ENCODE measurements around the gene POPDC2. TPM values are rescaled to one million over a fixed set of nuclear protein-coding genes. Genes with fewer than 3 reads are reported as not detected.

POPDC2 gene
- polyA plus RNA-seq, 1 of the 3 experiments (the other 2 are of a cell fraction), result 19.9 TPM

- no peak overlapping the region for H3K4me3 ChIP-seq (ENCODE audit: low read depth in 2 of 2, low read length in 1 of 2)
- H3K36me3 ChIP-seq (replicated peaks in 1 of 2; ENCODE audit: control insufficient read depth in 1 of 2, insufficient read depth in 2 of 2, low read length in 1 of 2), result peaks cover 4 to 14% of the 10 kb centered on the region in 2 experiments
- CTCF ChIA-PET, result interaction anchor here (0.9 to 1.7 kb wide), 4 partner anchors 9 to 41 kb away, joined by 3 to 8 read pairs (median 3); no protein-coding TSS in a partner anchor
- H3K27me3 ChIP-seq (ENCODE audit: insufficient read depth), result no peaks in the 10 kb centered on the region
- WGBS (ENCODE audit: low lambda C conversion rate), result 17% methylated on average over 2 of the region's 2 CpGs
- no peaks in the 10 kb centered on the region for H3K79me2 ChIP-seq (ENCODE audit: insufficient read depth)
- H3K9ac ChIP-seq, result peak overlapping the region; percentile 71; the same call in 1 of the 2 replicates
- no peaks in the 10 kb centered on the region for H3K9me2 ChIP-seq
- H2AFZ ChIP-seq (ENCODE audit: low read depth), result peak overlapping the region; percentile 43; the same call in 1 of the 2 replicates
- POLR2A ChIA-PET, result interaction anchor here (1.0 to 1.6 kb wide), 3 partner anchors 21 to 307 kb away, joined by 4 to 6 read pairs (median 4); partner anchors contain the start of genes POPDC2 and TMEM39A
- DNase-seq, result peak; percentile 62
- peaks cover 43% of the 10 kb centered on the region for H3F3A ChIP-seq (replicated peaks; ENCODE audit: insufficient read depth)
- peak overlapping the region; percentile 99 to 100 for H3K27ac ChIP-seq (ENCODE audit: low read depth in 2 of 2, low read length in 1 of 2)
- H3K4me1 ChIP-seq (ENCODE audit: control insufficient read depth in 1 of 2, insufficient read depth in 2 of 2, low read depth in 1 of 2, low read length in 1 of 2), result peaks cover 42 to 46% of the 10 kb centered on the region in 2 experiments
- H3K9me3 ChIP-seq, result no peaks in the 10 kb centered on the region
- peak overlapping the region; percentile 59; the same call in 1 of the 2 replicates for H3K4me2 ChIP-seq
- no peaks in the 10 kb centered on the region for H4K20me1 ChIP-seq (ENCODE audit: insufficient read depth)
- TF ChIP-seq EP300 (IDR thresholded peaks at IDR 0.05; ENCODE audit: borderline replicate concordance in 1 of 2, low read depth in 1 of 2, low read length in 1 of 2), result peak; percentile 29 to 97; a peak in 3 of 4 replicates
- no peak for TF ChIP-seq MAX (IDR thresholded peaks at IDR 0.05; ENCODE audit: low read depth)
- TF ChIP-seq NRF1 (IDR thresholded peaks at IDR 0.05; ENCODE audit: low read depth, low read length), result no peak
- TF ChIP-seq JUND (IDR thresholded peaks at IDR 0.05), result peak; percentile 36
- peak; percentile 82 for TF ChIP-seq TCF12 (IDR thresholded peaks at IDR 0.05)
- TF ChIP-seq TAF1 (IDR thresholded peaks at IDR 0.05; ENCODE audit: borderline replicate concordance, low read depth, low read length), result no peak
- no peak for TF ChIP-seq REST (IDR thresholded peaks at IDR 0.05; ENCODE audit: low read depth, low read length)
- peak; percentile 63 for TF ChIP-seq FOXJ3 (CRISPR knock-in tag; IDR thresholded peaks at IDR 0.05)
- TF ChIP-seq EZH2phosphoT487 (IDR thresholded peaks at IDR 0.05; ENCODE audit: borderline replicate concordance, low read depth), result no peak
- no peak for TF ChIP-seq NFIC (IDR thresholded peaks at IDR 0.05; ENCODE audit: borderline replicate concordance)
- peak; percentile 17; the same call in 1 of the 2 replicates for TF ChIP-seq RAD21 (IDR thresholded peaks at IDR 0.05; ENCODE audit: low read length)
- TF ChIP-seq FOSL2 (IDR thresholded peaks at IDR 0.05; ENCODE audit: borderline replicate concordance, low read depth), result no peak
- TF ChIP-seq ELF1 (IDR thresholded peaks at IDR 0.05), result no peak
- TF ChIP-seq RFX5 (IDR thresholded peaks at IDR 0.05; ENCODE audit: low read length), result no peak
- TF ChIP-seq USF2 (IDR thresholded peaks at IDR 0.05; ENCODE audit: borderline replicate concordance, low read depth, low read length), result no peak
- TF ChIP-seq SMC3 (IDR thresholded peaks at IDR 0.05; ENCODE audit: low read depth, low read length), result no peak
- peak; percentile 77 for TF ChIP-seq CHD2 (IDR thresholded peaks at IDR 0.05; ENCODE audit: low read length, partially characterized antibody)
- TF ChIP-seq IRF3 (IDR thresholded peaks at IDR 0.05; ENCODE audit: low read depth, low read length), result no peak
- TF ChIP-seq YY1 (IDR thresholded peaks at IDR 0.05; ENCODE audit: low read depth), result no peak
- TF ChIP-seq GATA2 (CRISPR knock-in tag; IDR thresholded peaks at IDR 0.05), result peak; percentile 53; the same call in 1 of the 2 replicates
- peak; percentile 2; the same call in 1 of the 2 replicates for TF ChIP-seq PBX3 (IDR thresholded peaks at IDR 0.05)
- peak; percentile 48; the same call in 1 of the 2 replicates for TF ChIP-seq MXI1 (IDR thresholded peaks at IDR 0.05; ENCODE audit: low read depth, low read length)
- no peak for TF ChIP-seq CTCF (IDR thresholded peaks at IDR 0.05)
- TF ChIP-seq FOXM1 (IDR thresholded peaks at IDR 0.05; ENCODE audit: low read depth), result no peak
Observed at GRCh38 chr3:119639494-119640350, 20.7 kb downstream of the POPDC2 start.
